ENCODE measurements around the gene CCR7.

CCR7 gene

GRCh38 chr17:40556198-40556661 is 9.0 kb downstream of the CCR7 start:
- no peak for TF ChIP-seq CTCF (IDR thresholded peaks at IDR 0.05; ENCODE audit: control insufficient read depth, extremely low read depth, insufficient read depth)
- no peak overlapping the region for H3K4me3 ChIP-seq (ENCODE audit: low read depth, low read length)
- DNase-seq (ENCODE audit: low read depth) = no peak

- DNase-seq (ENCODE audit: low read depth) = no peak
- TF ChIP-seq CTCF (IDR thresholded peaks at IDR 0.05; ENCODE audit: control insufficient read depth, extremely low read depth, insufficient read depth) = no peak
- no peak overlapping the region for H3K4me3 ChIP-seq (ENCODE audit: low read depth, low read length)
Observed at GRCh38 chr17:40555296-40556190, 9.7 kb downstream of the CCR7 start.

GRCh38 chr17:40554646-40555295 is 10.5 kb downstream of the CCR7 start:
- TF ChIP-seq CTCF (IDR thresholded peaks at IDR 0.05; ENCODE audit: control insufficient read depth, extremely low read depth, insufficient read depth) = no peak
- H3K4me3 ChIP-seq (ENCODE audit: low read depth, low read length) = no peak overlapping the region

GRCh38 chr17:40553694-40554534 is 11.4 kb downstream of the CCR7 start:
- TF ChIP-seq CTCF (IDR thresholded peaks at IDR 0.05; ENCODE audit: control insufficient read depth, extremely low read depth, insufficient read depth) = no peak
- H3K4me3 ChIP-seq (ENCODE audit: low read depth, low read length) = no peak overlapping the region
- DNase-seq (ENCODE audit: low read depth) = no peak

More at GRCh38 chr17:40554646-40555295, 10.5 kb downstream of the CCR7 start:
- no peak for DNase-seq (ENCODE audit: low read depth)

- no peak for TF ChIP-seq CTCF (IDR thresholded peaks at IDR 0.05; ENCODE audit: control insufficient read depth, extremely low read depth, insufficient read depth)
- no peak for DNase-seq (ENCODE audit: low read depth)
- H3K4me3 ChIP-seq (ENCODE audit: low read depth, low read length) = no peak overlapping the region
Observed at GRCh38 chr17:40552806-40553693, 12.2 kb downstream of the CCR7 start.

Measured in LNCaP clone FGC (cell line).